ENCODE results near the gene AURKB.

DNA sequence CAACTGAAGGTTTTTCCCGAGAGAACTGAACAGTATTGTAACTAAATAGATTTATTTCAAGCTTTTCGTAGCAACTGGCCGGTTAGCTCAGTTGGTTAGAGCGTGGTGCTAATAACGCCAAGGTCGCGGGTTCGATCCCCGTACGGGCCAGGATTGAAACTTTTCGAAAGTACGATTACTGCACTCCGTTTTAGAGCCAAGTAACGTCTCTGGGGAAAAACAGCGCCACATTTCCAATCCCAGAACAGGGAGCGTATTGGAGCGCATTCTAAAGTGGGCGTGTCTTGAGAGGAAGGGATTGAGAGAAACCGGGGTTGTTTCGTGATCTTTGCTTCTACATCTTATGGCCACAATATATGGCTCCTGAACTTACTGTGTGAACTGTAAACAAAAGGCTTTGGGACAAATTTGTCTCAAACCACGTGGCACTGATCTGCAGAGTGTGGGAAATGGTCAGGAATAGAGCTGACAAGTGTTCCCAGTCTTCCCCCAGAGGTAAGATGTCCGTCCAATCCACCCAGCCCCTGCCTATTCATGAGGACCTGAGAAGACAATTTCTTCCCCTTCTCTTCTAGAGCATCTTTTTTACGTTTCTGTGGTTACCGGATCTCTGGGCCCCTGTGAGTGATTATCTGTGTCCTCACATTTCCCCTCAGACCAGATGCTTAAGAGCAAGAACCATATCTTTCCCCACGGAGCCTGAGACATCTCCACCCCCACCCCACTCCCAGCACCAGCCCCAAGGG, 22.7 kb downstream of the AURKB start:
- peak in 2 of 3 donors; percentile 51 to 71 for TF ChIP-seq POLR2AphosphoS5 (IDR thresholded peaks at IDR 0.05)
- TF ChIP-seq, protein P1, sequence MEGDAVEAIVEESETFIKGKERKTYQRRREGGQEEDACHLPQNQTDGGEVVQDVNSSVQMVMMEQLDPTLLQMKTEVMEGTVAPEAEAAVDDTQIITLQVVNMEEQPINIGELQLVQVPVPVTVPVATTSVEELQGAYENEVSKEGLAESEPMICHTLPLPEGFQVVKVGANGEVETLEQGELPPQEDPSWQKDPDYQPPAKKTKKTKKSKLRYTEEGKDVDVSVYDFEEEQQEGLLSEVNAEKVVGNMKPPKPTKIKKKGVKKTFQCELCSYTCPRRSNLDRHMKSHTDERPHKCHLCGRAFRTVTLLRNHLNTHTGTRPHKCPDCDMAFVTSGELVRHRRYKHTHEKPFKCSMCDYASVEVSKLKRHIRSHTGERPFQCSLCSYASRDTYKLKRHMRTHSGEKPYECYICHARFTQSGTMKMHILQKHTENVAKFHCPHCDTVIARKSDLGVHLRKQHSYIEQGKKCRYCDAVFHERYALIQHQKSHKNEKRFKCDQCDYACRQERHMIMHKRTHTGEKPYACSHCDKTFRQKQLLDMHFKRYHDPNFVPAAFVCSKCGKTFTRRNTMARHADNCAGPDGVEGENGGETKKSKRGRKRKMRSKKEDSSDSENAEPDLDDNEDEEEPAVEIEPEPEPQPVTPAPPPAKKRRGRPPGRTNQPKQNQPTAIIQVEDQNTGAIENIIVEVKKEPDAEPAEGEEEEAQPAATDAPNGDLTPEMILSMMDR (IDR thresholded peaks at IDR 0.05): no peak
